Loucy (cell line): ENCODE measurements around the gene FARSA.
A peak's percentile ranks its signal among the peaks of the same experiment; 100 is the strongest.

Experiments
- H2AFZ ChIP-seq: fragments of 200-600 bp; sonication (generic); 2 replicates; pipeline ENCODE4 v1.6.0; 2016; ENCODE audit warnings: antibody characterized with exemption, mild to moderate bottlenecking, low read length, moderate library complexity
- H3F3A ChIP-seq: fragments of 200-600 bp; 2 replicates; pipeline ENCODE4 v1.6.0; 2016; ENCODE audit warnings: antibody characterized with exemption, low read depth, mild to moderate bottlenecking
- H3K27me3 ChIP-seq: fragments of 200-600 bp; sonication (generic); 2 replicates; pipeline ENCODE4 v1.6.1; 2014; ENCODE audit warnings: low read length, mild to moderate bottlenecking; ENCODE audit not compliant: insufficient read depth, poor library complexity, severe bottlenecking
- H3K36me3 ChIP-seq: fragments of 200-600 bp; sonication (generic); 2 replicates; pipeline ENCODE4 v1.6.1; 2016; ENCODE audit warnings: low read length; ENCODE audit not compliant: insufficient read depth
- H3K4me1 ChIP-seq: fragments of 200-600 bp; sonication (generic); 2 replicates; pipeline ENCODE4 v1.5.1; 2014; ENCODE audit warnings: low read length, mild to moderate bottlenecking; ENCODE audit not compliant: insufficient read depth, poor library complexity, severe bottlenecking
- H3K4me2 ChIP-seq: fragments of 200-600 bp; sonication (generic); 2 replicates; pipeline ENCODE4 v1.6.0; 2014; ENCODE audit warnings: antibody characterized with exemption, low read length, low read depth, mild to moderate bottlenecking; ENCODE audit not compliant: poor library complexity, severe bottlenecking
- H3K4me3 ChIP-seq: fragments of 200-600 bp; sonication (generic); 2 replicates; pipeline ENCODE4 v1.5.1; 2014; ENCODE audit warnings: low read length, mild to moderate bottlenecking, mixed read lengths; ENCODE audit not compliant: poor library complexity, severe bottlenecking
- H3K79me2 ChIP-seq: fragments of 200-600 bp; sonication (generic); 2 replicates; pipeline ENCODE4 v1.6.1; 2014; ENCODE audit warnings: low read length; ENCODE audit not compliant: insufficient read depth
- H3K9ac ChIP-seq: fragments of 200-600 bp; sonication (generic); 2 replicates; pipeline ENCODE4 v1.6.0; 2014; ENCODE audit warnings: mild to moderate bottlenecking, low read depth, low read length, moderate library complexity; ENCODE audit not compliant: poor library complexity, severe bottlenecking
- H3K9me2 ChIP-seq: fragments of 200-600 bp; sonication (generic); replicated peaks from 2 replicates; pipeline ENCODE4 v1.6.1; 2016; ENCODE audit warnings: low read depth, low read length, mixed read lengths
- H3K9me3 ChIP-seq: fragments of 200-600 bp; sonication (generic); 2 replicates; pipeline ENCODE4 v1.6.1; 2014; ENCODE audit warnings: mild to moderate bottlenecking, antibody characterized with exemption, low read length, low read depth; ENCODE audit not compliant: insufficient read depth
- H4K20me1 ChIP-seq: fragments of 200-600 bp; sonication (generic); 2 replicates; pipeline ENCODE4 v1.6.0; 2014; ENCODE audit warnings: antibody characterized with exemption, low read length, mild to moderate bottlenecking; ENCODE audit not compliant: insufficient read depth, poor library complexity, severe bottlenecking
- EZH2phosphoT487 ChIP-seq: fragments of 200-600 bp; IDR thresholded peaks from 2 replicates; pipeline ENCODE4 v1.6.1; 2018; ENCODE audit warnings: antibody characterized with exemption, mild to moderate bottlenecking, moderate library complexity, borderline replicate concordance
- TF ChIP-seq, protein P1 (sequence below): fragments of 200-600 bp; sonication (generic); conservative IDR thresholded peaks from 2 replicates; pipeline ENCODE4 v1.5.1; 2014; ENCODE audit warnings: mild to moderate bottlenecking, antibody characterized with exemption, low read length

FARSA gene

GRCh38 chr19:12938779-12939601 lies 5.5 kb upstream of the FARSA start:
- Histone ChIP-seq H3K9me3 (no peaks in the 10 kb centered on the region), H3K4me3 (peak overlapping the region; percentile 96), H3K79me2 (peaks cover 66% of the 10 kb centered on the region), H3K4me2 (peak overlapping the region; percentile 99), H3K4me1 (peaks cover 62% of the 10 kb centered on the region), H3K9me2 (no peaks in the 10 kb centered on the region), H3F3A (peaks cover 21% of the 10 kb centered on the region), H2AFZ (no peak overlapping the region), H4K20me1 (peaks cover 55% of the 10 kb centered on the region), H3K9ac (peak overlapping the region; percentile 100), H3K27me3 (peaks cover 15% of the 10 kb centered on the region), H3K36me3 (peaks cover 54% of the 10 kb centered on the region)
- TF ChIP-seq EZH2phosphoT487 = no peak
- TF ChIP-seq, protein P1, sequence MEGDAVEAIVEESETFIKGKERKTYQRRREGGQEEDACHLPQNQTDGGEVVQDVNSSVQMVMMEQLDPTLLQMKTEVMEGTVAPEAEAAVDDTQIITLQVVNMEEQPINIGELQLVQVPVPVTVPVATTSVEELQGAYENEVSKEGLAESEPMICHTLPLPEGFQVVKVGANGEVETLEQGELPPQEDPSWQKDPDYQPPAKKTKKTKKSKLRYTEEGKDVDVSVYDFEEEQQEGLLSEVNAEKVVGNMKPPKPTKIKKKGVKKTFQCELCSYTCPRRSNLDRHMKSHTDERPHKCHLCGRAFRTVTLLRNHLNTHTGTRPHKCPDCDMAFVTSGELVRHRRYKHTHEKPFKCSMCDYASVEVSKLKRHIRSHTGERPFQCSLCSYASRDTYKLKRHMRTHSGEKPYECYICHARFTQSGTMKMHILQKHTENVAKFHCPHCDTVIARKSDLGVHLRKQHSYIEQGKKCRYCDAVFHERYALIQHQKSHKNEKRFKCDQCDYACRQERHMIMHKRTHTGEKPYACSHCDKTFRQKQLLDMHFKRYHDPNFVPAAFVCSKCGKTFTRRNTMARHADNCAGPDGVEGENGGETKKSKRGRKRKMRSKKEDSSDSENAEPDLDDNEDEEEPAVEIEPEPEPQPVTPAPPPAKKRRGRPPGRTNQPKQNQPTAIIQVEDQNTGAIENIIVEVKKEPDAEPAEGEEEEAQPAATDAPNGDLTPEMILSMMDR = peak; percentile 13; the same call in 1 of the 2 replicates

GRCh38 chr19:12937927-12938778 lies 4.6 kb upstream of the FARSA start, which contains the start of gene CALR:
TSS of gene CALR (plus strand) at chr19:12938609. CDS start at chr19:12938680, 71 bp downstream.
- Histone ChIP-seq H3K79me2 (peaks cover 65% of the 10 kb centered on the region), H3K9me2 (no peaks in the 10 kb centered on the region), H4K20me1 (peaks cover 48% of the 10 kb centered on the region), H3F3A (peaks cover 12% of the 10 kb centered on the region), H2AFZ (no peak within 1 kb of the TSS), H3K9me3 (no peaks in the 10 kb centered on the region), H3K27me3 (peaks cover 17% of the 10 kb centered on the region), H3K36me3 (peaks cover 46% of the 10 kb centered on the region), H3K4me1 (peaks cover 59% of the 10 kb centered on the region), H3K4me2 (peak within 1 kb of the TSS; percentile 99), H3K4me3 (peak within 1 kb of the TSS; percentile 96), H3K9ac (peak within 1 kb of the TSS; percentile 100)
- TF ChIP-seq EZH2phosphoT487 = no peak
- TF ChIP-seq, protein P1 = no peak; the same call in 1 of the 2 replicates

GRCh38 chr19:12937093-12937926 lies 3.8 kb upstream of the FARSA start:
- no peak overlapping the region for H2AFZ ChIP-seq

More at GRCh38 chr19:12937093-12937926, 3.8 kb upstream of the FARSA start:
- H3K27me3 ChIP-seq = peaks cover 18% of the 10 kb centered on the region
- TF ChIP-seq EZH2phosphoT487 = no peak; the same call in 1 of the 2 replicates
- TF ChIP-seq, protein P1 = no peak; the same call in 1 of the 2 replicates
- H3K4me2 ChIP-seq = peak overlapping the region; percentile 90
- no peaks in the 10 kb centered on the region for H3K9me2 ChIP-seq
- H3K36me3 ChIP-seq = peaks cover 37% of the 10 kb centered on the region
- peaks cover 57% of the 10 kb centered on the region for H3K4me1 ChIP-seq
- no peaks in the 10 kb centered on the region for H3K9me3 ChIP-seq
- peaks cover 65% of the 10 kb centered on the region for H3K79me2 ChIP-seq
- H3K9ac ChIP-seq = peak overlapping the region; percentile 97
- H3K4me3 ChIP-seq = peak overlapping the region; percentile 96
- peaks cover 10% of the 10 kb centered on the region for H3F3A ChIP-seq
- peaks cover 48% of the 10 kb centered on the region for H4K20me1 ChIP-seq
